GM12872 (cell line): ENCODE data around the gene HADH.

Experiments used
- TF ChIP-seq, protein P1 (sequence below): IDR thresholded peaks from 3 replicates; pipeline ENCODE4 v1.5.1; 2011; ENCODE audit warnings: low read depth, mild to moderate bottlenecking, low read length, moderate library complexity; ENCODE audit not compliant: insufficient read depth

The HADH gene

DNA sequence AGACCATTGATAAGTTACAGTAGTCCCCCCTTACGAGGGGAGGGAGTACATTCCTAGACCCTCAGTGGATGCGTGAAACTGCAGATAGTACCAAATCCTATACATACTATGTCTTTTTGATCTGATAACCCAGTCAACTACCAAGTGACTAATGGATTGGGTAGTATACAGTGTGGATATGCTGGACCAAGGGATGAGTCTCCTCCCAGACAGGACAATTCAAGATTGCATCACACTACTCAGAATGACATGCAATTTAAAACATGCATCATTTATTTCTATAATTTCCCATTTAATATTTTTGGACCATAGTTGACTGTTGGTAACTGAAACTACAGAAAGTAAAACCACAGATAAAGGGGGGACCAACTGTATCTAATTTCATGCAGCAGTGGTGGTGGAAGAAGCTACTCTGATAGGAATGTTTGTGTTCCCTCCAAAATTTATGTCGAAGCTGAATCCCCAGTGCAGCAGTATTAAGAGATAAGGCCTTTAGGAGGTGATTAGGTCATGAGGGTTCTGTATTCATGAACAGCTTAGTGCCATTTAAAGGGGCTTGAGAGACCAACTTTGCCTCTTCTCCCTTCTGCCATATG is 11.9 kb downstream of the HADH start:
- TF ChIP-seq, protein P1, sequence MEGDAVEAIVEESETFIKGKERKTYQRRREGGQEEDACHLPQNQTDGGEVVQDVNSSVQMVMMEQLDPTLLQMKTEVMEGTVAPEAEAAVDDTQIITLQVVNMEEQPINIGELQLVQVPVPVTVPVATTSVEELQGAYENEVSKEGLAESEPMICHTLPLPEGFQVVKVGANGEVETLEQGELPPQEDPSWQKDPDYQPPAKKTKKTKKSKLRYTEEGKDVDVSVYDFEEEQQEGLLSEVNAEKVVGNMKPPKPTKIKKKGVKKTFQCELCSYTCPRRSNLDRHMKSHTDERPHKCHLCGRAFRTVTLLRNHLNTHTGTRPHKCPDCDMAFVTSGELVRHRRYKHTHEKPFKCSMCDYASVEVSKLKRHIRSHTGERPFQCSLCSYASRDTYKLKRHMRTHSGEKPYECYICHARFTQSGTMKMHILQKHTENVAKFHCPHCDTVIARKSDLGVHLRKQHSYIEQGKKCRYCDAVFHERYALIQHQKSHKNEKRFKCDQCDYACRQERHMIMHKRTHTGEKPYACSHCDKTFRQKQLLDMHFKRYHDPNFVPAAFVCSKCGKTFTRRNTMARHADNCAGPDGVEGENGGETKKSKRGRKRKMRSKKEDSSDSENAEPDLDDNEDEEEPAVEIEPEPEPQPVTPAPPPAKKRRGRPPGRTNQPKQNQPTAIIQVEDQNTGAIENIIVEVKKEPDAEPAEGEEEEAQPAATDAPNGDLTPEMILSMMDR: no peak

DNA sequence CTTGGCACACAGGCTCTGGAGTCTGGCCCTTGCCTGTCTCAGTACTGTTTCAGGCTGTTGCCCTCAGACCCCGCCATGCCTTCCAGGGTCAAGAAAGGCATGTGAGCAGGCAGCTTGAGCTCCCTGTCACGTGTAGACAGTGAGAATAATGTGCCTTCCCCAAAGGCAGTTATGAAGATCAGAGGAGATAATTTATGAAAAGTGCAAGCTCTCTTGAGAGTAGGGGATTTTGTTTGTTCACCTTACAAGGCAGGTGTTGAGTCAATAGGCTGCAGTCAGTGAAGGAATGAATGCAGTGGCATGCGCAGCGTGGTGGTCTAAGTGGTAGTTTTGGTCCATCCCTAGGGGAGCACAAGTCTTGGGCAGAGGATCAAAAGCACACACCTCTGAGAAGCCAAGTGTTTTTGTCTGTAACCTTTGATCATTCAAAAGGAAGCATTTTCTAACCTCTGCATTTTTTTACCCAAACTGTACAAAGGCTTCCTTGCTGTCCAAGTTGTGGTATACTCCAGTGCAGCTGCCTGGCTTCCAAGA is 14.4 kb downstream of the HADH start:
- TF ChIP-seq, protein P1: no peak

DNA sequence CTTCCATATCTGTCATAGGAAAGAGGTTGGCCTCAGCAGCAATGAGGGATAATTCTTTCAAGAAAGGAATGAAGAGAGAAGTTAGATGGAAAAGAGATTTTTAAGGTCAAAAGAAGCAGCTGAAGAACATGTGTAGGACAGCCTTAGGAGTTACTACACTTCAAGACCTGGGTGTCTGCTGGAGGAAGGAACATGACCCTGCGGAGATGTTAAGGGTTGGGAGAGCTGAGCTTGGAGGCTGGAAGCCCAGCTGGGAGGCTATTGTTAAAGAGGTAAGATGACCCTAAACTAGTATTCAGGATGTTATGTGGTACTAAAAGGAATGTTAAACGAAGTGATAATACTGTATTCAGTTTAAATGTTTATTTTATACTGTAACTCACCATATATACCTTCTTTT is 15.0 kb downstream of the HADH start:
- TF ChIP-seq, protein P1: no peak

DNA sequence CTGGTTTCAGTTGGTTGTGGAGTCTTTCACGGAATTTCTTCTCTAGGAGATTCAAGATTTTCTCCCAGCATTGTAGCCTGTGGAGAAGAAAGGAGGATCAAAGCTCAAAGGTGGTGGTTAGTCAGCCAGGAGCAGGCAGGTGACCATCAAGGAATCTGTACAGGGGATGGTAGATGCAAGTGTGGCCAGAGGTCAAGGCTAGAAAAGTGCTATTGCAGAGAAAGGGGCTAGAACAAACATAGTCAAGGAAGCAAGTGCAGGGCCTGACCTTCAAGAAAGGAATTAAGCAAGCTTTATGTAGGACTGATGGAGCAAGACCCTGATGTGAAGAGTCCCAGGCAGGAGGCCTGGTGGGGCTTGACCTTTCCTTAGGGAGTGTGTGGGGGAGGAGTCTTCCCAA is 16.1 kb downstream of the HADH start:
- TF ChIP-seq, protein P1: no peak

DNA sequence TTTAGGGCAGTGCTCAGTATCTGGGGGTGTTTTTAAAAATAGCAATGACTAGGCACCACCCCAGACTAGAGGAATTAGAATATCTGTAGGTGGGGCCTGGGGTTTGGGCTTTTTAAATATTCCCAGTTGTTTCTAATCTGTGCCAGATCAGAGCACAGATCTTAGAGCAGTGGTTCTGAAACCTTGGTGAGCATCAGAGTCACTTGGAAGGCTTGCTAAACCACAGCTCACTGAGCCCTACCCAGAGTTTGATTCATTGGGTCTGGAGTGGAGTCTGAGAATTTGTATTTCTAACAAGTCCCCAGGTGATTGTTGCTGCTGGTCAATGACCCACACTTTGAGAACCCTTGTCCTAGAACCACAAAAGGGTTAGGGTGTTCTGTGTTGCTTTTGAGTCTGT is 16.7 kb downstream of the HADH start:
- TF ChIP-seq, protein P1: no peak

DNA sequence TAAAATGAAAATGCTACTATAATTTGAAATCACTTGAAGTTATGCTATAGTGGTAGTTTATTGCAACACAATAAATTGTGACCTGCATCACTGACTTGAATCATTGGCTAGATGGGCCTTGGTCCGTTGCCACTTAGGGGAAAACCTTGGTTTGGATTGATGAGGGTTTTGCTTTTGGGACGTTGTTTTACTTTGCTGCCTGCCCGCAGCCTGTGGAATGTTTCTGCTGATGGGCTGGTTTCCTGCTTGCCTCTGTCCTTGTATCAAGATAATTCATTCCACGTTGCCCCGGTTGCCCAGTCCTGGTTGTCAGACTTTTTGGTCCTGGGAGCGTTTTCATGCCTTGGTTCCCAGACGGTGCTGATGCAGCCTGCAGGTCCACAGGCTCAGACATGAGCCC is 18.3 kb downstream of the HADH start:
- TF ChIP-seq, protein P1: no peak

DNA sequence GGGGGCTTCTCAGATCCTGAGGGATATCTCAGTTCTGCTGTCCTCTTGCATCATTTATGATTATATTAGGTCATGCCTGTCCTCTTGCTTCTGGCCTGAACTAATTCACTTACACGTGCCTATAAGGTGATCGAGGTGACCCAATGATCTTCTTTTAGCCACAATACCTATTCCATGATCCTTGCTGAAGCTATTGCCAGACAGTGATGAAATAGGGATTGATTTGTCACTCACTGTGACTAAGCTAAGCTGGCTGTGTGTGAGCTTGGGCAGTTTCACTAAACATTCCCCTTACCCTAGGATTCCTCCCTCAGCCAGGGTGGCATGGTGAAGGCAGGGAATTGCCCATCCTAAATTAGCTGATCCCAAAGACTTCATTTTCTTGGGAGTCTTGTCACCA is 19.0 kb downstream of the HADH start:
- TF ChIP-seq, protein P1: no peak
